SK-MEL-5 (cell line): ENCODE results near the gene EFHD1. TPM values are rescaled to one million over a fixed set of nuclear protein-coding genes. Genes with fewer than 3 reads are reported as not detected.
"Not testable (repeated sequence)": the region's sequence is repeated elsewhere in the genome, so short reads cannot be mapped to it uniquely, and the experiment has no call there.

Experiments
- DNase-seq: peaks from one replicate; pipeline ENCODE4 v3.0.0-alpha.2; 2016; ENCODE audit warnings: low read depth, low spot score
- in situ Hi-C: cut with HindIII; loops from 2 replicates; pipeline ENCODE4 v1.10.0; 2016; ENCODE audit warnings: low sequenced_read_pairs, high pct_unique_total_duplicates, low pct_unique_long_range_greater_than_20kb
- total RNA-seq: library from RNA; depleted of rRNA; stranded (reverse); fragments of >200 nt; shearing (Covaris generic); gene quantifications from 2 replicates; pipeline ENCODE4 v1.2.3, GENCODE V29; 2014

Gene EFHD1
- total RNA-seq, 1 experiment from 2014 or later, result 0.71 TPM

DNA sequence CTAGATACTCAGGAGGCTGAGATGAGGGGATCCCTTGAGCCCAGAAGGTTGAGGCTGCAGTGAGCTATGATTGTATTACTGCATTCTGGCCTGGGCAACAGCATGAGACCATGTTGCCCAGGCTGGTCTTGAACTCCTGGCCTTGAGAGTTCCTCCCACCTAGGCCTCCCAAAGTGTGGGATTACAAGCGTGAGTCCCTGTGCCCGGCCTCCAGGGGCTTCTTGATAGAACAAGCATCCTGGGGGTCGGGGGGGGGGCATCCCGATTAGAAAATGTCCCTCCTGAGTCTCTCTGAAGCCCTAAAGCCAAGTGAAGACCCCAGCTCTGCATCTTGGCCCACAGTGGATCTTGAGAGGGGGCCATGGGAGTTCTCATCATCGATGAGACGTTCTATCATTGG is 22.3 kb upstream of the EFHD1 start:
- no peak for DNase-seq
- in situ Hi-C loops, result no loop called here

DNA sequence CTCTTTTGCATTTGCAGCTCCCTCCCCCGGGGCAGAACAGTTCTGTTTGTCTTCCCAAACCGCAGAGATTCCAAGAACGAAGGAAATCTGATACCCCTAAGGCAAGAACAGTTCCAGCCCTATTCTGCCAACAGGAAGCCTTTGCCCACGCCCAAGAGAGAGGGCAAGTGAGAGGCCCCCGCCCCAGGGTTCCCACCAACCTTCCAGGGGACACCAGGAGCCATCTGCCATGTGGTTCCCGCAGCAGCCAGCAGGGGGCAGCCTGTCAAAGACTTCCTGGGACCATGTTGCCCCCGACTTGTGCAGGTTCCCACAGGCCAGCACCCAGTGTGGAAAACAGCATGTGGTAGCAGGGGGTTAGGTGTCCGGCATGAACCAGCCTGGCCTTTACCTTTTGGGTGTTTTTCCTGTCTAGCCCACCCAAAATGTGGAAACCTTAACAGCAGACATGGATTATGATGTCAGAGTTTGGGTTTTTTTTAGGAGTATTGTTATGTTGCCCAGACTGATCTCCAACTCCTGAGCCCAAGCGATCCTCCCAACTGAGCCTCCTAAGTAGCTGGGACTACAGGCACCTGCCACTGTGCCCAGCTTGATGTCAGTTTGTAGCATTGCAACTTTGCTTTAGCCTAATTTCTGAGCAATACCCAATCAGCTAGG is 21.7 kb upstream of the EFHD1 start:
- peak; percentile 95 for DNase-seq
- in situ Hi-C loops, result no loop called here

DNA sequence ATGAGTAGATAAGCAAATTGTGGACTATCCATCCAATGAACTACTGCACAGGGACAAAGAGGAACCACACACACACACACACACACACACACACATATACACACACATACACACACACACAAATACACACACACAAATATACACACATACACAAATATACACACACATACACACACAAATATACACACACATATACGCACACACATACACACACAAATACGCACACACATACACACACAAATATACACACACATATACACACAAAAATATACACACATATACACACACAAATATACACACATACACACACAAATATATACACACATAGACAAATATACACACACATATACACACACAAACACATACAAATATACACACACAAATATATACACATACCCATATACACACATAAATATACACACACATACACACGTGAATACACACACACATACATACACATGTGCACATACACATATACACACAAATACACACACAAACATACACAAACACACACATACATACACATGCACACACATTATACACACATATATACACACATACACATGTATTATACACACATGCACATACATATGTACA is 19.8 kb upstream of the EFHD1 start:
- in situ Hi-C loops, result no loop called here
- no peak for DNase-seq

DNA sequence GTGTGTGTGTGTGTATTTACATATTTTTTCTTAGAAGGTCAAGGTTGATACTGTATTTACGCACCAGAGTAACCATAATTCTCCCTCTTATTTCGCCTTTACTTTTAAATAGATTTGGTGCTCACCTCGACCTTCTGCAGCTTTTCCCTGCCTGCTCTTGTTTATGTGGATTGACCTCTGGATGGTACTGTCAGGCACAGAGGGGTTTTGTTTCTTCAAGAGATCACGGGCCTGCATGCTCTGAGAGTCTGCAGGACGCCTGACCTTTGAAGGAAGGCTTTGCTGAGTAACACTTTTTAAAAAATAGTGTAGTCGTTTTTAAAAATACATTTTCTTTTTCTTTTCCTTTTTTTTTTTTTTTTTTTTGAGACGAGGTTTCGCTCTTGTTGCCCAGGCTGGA is 18.1 kb upstream of the EFHD1 start:
- in situ Hi-C loops, result no loop called here
- DNase-seq, result peak; percentile 88

DNA sequence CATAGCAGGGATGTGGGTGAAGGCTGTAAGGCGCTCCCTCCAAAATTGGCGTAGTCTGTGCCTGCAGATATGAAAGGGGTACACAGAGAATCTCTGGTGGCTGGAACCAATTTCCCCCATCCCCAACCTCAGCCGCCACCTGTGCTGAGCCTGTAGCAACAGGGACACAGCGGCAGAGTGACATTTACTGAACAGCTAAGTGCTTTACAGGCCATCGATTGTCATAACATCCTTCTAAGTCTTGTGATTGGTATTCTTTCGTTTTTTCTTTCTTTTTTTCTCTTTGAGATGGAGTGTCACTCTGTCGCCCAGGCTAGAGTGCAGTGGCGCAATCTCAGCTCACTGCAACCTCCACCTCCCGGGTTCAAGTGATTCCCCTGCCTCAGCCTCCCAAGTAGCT is 12.2 kb upstream of the EFHD1 start:
- in situ Hi-C loops, result no loop called here

DNA sequence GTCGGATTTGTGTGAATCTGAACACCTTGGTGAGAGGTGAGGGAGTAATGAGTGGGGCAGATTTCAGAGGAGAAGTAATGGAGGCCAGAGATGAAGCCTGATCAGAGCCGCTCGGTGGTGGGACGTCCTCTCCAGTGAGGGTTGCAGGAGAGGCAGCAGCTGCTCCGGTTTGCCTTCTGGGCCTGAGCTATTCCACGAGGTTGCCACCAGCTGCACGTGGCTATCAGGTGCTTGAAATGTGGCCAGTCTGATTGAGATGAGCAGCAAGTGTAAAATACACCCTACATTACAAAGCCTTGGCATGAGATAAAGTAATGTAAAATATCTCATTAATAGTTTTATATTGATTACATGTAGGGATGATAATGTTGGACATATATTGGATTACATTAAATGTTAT is 10.8 kb upstream of the EFHD1 start:
- DNase-seq, result peak; percentile 51
- in situ Hi-C loops, result no loop called here

More for the DNA sequence above, 12.2 kb upstream of the EFHD1 start:
- DNase-seq, result no peak

DNA sequence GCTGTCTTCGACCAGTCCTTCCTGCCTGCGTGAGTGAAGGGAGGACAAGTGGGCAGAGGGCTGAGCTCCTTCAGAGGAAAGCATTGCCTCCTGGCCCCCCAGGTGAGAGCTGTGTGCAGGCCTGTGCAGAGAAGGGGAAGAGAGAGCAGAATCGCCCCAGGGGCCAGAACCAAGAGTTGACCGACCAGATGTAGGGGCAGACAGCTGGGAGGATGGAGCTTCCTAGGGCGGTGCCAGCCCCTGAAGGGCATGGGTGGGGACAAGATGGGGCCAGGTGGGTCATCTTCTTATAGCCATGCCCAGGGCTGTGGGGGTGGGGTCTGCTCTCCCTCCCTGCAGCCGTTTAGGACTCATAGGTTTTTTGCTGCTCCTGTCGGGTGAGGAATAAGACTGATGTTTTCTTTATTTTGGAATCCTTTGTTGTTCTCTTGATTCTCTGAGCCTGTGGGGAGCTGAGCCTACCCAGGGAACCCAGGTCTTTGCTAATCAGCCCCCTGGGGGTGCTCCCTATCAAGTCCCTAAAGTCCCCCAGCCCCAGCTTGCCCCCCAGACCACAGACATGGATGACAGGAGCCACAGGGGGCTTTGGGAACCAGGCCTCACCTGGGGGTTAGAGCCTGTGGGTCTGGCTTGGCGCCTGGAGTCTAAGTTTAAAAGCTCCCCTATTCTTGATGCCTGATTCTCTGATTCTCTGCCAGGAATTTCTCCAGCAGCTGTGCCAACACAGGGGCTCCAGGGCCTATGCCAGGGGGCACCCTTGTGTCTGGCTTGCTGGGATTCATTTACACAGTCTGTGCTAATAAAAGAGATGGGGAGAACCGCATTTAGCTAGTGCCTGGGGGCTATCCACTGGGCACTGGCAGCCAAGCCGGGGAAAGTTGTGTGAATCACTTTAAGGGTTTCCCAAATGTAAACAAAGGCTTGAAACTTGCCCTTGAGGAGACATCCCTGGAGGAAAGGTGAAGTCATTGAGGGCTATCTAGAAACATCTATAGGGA is 9.3 kb upstream of the EFHD1 start:
- no peak for DNase-seq
- in situ Hi-C loops, result no loop called here

DNA sequence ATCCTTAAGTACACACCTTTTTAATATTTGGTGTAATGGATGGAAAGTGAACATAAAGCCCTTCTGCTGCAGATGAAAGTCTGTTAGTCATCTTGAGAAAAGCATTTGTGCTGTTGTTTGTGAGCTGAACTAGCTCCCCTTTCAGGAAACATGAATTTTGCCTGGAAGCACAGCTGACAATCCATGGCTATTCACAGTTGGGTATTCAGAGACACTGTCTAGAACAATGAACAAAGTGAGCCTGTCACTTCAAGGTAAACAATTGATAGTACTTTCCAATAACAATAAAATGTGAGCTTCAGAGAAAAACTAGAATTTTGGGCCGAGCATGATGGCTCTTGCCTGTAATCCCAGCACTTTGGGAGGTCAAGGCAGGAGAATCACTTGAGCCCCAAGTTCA is 6.8 kb upstream of the EFHD1 start:
- peak; percentile 48 for DNase-seq
- in situ Hi-C loops, result no loop called here

DNA sequence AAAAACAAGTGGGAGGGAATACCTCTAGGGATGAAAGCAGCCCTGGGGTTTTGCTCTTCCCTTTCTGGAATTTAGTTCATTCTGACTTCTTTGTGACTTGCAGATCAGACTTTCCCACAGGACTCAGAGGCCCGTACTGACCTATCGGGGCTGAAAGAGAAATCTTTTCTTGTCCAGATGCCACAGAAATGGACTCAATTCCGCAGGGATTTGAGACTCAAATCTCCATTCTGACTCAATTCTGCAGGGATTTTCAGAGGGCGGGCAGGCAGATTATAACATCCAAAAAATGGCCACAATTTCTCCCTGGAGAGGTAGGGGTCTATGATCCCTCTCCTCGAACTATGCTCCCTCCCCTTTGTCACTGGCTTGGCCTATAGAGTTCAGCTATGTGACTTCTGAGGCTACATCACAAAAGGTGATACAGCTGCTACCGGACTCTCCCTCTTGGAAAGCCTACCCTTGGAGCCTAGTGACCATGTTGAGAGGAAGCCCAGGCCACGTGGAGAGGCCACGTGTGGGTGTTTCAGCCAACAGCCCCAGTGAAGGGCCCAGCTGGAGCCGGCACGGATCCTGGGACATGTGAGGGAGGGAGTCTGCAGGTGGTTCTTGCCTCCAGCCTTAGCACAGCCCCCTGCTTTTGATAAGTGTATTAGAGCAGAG is 4.8 kb upstream of the EFHD1 start:
- in situ Hi-C loops, result no loop called here
- no peak for DNase-seq

DNA sequence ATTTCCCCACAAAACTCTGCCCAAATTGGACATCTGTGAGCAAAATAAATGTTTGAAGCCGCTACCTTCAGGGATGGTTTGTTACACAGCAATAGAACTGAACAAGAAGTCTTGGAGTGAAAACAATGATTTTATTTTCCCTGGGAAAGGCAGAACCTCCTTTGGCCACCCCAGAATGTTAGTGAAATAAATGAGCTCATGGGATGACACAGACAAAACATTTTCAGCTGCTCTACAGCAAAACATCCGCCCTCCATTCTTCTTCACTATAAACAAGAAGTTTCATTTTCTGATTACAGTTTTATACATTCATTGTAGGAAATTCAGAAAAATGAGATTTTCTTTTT is 4.3 kb upstream of the EFHD1 start:
- in situ Hi-C loops, result no loop called here
- DNase-seq, result no peak

DNA sequence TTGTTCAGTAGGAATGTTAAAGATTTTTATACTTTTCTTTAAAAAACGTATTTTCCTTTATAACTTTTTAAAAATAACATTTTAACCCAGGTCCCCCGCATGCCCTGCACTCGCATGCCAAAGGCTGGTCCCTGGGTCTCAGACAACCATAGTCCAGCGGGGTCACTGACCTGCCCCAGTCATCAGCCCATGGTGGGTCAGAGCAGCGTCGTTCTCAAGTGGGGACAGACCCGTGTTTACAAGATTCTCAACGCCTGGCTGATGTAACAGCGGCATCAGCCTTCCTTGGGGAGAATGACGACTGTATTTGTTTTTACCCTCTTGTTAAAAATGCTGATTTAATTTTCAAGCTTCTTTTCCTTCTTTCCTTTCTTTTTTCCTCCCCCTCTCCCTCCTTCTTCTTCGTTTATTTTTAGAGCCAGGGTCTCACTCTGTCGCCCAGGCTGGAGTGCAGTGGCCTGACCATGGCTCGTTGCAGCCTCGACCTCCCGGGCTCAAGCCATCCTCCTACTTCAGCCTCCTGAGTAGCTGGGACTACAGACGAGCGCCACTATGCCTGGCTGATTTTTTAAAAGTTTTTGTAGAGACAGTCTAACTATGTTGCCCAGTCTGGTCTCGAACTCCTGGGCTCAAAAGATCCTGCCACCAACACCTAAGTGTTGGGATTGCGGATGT is 1.0 kb upstream of the EFHD1 start:
- DNase-seq, result no peak
- in situ Hi-C loops, result no loop called here

DNA sequence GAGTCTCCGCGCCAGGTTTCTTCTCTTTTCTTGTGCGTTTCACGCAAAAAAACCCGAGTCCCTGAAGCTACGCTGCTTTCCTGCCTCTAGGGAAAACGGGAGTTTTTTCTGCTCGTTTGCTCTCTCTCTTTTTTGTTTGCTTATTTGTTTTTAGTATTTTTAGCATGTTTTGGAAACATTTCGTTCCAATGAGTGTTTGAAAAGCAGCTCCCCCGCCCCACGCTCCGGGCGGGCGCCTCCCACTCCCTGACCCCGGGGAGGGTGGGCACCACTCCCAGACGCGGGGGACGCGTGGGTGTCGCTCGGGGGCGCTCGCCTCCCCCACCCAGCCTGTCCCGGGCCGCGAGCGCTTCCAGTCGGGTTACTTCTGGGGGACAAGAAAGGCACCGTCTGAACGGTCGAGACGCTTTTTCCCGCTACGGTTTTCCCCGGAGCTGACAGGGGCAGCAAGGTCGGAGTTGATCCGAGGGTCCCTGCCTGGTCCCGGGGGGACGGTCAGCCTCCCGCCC is 446 bp upstream of the EFHD1 start:
- DNase-seq, result no peak
- in situ Hi-C loops, result no loop called here

DNA sequence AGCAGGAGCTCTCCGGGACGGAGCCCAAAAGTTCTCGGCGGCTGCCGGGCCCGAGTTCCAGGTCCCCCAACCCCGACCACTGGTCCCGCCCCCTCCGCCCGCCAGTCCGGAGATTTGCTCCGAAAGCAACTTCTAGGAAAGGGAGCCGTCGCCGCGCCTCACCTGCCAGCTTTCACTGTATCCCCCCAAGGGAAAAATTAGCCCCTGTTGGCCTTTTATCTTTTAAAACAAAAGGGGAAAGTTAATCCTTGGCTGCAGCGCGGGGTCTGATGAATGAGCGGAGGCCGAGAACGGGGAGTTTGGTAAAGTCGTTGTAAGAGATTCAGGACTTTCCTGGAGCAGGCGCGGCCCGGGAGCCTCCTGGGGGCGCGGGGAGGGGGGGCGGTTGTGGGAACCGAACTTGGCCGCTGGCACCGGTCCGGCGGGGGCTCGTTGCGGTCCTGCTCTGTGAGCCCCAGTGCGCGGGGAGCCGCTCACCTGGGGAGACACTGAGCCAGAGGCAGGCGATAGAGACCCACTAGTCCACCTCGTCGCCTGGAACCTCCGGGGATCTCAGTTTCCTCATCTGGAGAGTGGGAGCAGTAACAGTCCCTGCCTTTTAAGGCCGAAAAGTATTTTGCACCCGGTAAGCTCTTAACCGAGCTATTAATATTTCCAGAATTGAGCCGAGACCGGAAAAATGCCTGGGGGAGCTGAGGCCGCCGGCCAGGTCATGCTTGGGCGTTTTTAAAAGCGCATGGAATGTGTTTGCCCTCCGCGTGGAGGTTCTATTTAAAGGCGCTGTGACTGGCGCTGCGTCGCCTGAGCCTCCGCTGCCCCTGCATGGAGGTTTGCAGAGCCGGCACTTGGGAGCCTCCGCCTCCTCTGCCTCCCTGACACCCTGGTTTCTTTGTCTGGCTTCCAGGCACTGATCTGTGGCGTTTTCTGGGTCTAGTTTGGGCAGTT is 1.1 kb downstream of the EFHD1 start:
- in situ Hi-C loops, result no loop called here
- DNase-seq, result no peak

DNA sequence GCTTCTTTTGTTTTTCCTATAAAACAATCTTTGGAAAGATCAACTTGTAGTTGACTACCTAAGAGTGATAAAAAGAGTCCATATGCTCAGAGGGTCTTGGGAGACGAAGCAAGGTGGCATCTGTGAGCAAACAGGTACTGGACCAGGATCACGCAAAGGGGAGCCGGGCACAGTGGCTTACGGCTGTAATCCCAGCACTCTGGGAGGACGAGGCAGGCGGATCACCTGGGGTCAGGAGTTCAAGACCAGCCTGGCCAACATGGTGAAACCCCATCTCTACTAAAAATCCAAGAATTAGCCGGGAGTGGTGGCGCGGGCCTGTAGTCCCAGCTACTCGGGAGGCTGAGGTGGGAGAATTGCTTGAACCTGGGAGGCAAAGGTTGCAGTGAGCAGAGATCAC is 2.0 kb downstream of the EFHD1 start:
- in situ Hi-C loops, DNase-seq: not testable (repeated sequence)

DNA sequence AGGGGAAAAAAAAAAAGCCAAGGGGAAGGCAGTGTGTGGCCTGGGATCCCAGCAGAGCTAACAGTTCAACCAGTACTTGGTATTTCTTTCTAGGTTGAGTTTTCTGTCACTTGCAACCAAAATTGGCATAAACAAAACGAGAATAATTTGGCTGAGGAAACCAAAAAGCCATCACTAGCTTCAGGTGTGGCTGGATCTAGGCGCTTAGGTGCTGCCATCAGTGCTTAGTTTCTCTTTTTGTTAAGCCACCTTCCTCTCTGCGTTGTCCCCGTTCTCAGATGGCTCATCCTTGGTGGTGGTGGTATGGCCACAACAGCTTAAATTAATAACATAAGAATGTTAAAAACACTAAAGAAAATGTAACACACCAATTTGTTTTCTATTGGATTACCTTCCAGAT is 2.4 kb downstream of the EFHD1 start:
- DNase-seq, result no peak

DNA sequence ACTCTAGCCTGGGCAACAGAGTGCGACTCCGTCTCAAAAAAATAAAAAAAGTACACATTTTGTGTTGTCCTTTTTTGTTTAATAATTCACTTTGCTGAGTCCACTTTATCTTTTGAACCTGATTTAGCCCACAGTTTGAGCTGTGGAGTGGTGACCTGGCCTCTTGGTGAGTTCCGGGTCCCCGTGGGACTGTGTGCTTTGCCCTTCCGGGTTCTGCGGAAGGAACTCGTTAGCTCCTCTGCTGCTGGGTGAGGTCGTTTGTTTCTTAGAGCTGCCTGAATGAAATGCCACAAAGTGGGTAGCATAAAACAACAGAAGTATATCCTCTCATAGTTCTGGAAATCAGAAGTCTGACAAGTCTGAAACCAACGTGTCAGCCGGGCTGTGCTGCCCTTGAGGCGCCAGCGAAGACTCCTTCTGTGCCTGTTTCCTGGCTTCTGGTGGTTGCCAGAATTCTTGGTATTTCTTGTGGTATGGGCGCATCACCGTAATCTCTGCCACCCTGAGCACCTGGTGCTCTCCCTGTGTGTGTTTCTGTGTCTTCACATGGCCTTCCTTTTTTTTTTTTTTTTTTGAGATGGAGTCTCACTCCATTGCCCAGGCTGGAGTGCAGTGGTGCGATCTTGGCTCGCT is 3.5 kb downstream of the EFHD1 start:
- in situ Hi-C loops, result no loop called here
- no peak for DNase-seq

More for the DNA sequence above, 2.4 kb downstream of the EFHD1 start:
- in situ Hi-C loops, result no loop called here
